NCI-H1092 treated with DMSO at 0.1 percent for 48 hours (cell line): ENCODE measurements around the gene TMEM248.
"Not testable (repeated sequence)": the region's sequence is repeated elsewhere in the genome, so short reads cannot be mapped to it uniquely, and the experiment has no call there.

ENCODE experiments used
- DNase-seq: peaks from one replicate; lab custom pipeline; 2025; lab: John Stamatoyannopoulos, UW

TMEM248 gene

DNA sequence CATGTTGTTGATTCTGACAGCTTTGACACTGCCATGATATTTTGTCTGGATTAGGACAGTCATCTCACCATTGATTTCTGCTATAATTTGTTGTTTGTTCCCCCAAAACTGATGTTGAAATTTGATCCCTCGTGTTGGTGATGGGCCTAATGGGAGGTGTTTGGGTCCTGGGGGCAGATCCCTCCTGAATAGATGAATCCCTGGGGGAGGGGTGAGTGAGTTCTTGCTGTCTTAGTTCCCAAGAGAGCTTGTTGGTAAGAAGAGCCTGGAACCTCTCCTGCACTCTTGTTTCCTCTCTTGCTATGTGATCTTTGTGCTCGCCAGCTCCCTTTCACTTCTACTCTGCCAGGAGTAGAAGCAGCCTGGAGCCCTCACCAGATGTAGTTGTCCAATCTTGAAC lies 83.1 kb downstream of the TMEM248 start:
- not testable (repeated sequence) for DNase-seq

DNA sequence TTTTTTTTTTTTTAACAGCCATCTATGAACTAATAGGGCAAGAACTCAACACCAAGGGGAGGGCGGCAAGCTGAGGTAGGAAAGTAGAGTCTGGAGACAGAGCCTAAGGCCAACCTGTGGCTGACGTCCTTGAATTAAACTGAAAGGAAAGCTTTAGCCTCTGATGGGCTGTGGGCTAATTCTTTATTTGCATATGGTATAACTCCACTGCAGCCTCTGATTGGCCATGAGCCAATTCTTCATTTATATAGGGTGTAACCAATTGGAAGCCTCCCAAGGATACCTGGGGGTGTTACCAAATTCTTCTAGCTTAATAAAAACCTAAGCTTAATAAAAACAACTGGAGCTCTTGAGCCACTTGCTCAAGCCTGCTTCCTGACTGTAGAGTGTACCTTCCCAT lies 85.9 kb downstream of the TMEM248 start:
- DNase-seq, result no peak
